NCI-H2196 (cell line): ENCODE data around the gene OR7C2.
"Not testable (repeated sequence)": the region's sequence is repeated elsewhere in the genome, so short reads cannot be mapped to it uniquely, and the experiment has no call there.

Source experiments
- DNase-seq: peaks from one replicate; lab custom pipeline; 2025; ENCODE audit not compliant: unreplicated experiment; lab: John Stamatoyannopoulos, UW

OR7C2 gene

GRCh38 chr19:14941189-14941588 is at the start of gene OR7C2:
OR7C2 (plus strand) TSS chr19:14941489; CDS start chr19:14941489, 0 bp downstream.
- no peak for DNase-seq

- no peak for DNase-seq
Observed at GRCh38 chr19:14901675-14902260, 39.5 kb upstream of the OR7C2 start.

GRCh38 chr19:14906711-14907110 is 34.6 kb upstream of the OR7C2 start:
- no peak for DNase-seq

- no peak for DNase-seq
Observed at GRCh38 chr19:14915116-14915515, 26.2 kb upstream of the OR7C2 start.

GRCh38 chr19:14916848-14917247 is 24.4 kb upstream of the OR7C2 start:
- no peak for DNase-seq

GRCh38 chr19:14933506-14933905 is 7.8 kb upstream of the OR7C2 start:
- no peak for DNase-seq

- DNase-seq: no peak
Observed at GRCh38 chr19:14940266-14940665, 1.0 kb upstream of the OR7C2 start.

- DNase-seq: no peak
Observed at GRCh38 chr19:14943601-14944000, 2.3 kb downstream of the OR7C2 start.

GRCh38 chr19:14944456-14944855 is 3.2 kb downstream of the OR7C2 start:
- no peak for DNase-seq

- DNase-seq: not testable (repeated sequence)
Observed at GRCh38 chr19:14949413-14949812, 8.1 kb downstream of the OR7C2 start.

- no peak for DNase-seq
Observed at GRCh38 chr19:14949876-14950275, 8.6 kb downstream of the OR7C2 start.

- DNase-seq: no peak
Observed at GRCh38 chr19:14950421-14950820, 9.1 kb downstream of the OR7C2 start.

- DNase-seq: no peak
Observed at GRCh38 chr19:14952767-14953166, 11.5 kb downstream of the OR7C2 start.

GRCh38 chr19:14954071-14954655 is 12.9 kb downstream of the OR7C2 start:
- no peak for DNase-seq

- DNase-seq: no peak
Observed at GRCh38 chr19:14957464-14957863, 16.2 kb downstream of the OR7C2 start.

GRCh38 chr19:14959263-14959662 is 18.0 kb downstream of the OR7C2 start:
- DNase-seq: no peak

- DNase-seq: no peak
Observed at GRCh38 chr19:14961956-14962685, 20.8 kb downstream of the OR7C2 start.

GRCh38 chr19:14968247-14968646 is 27.0 kb downstream of the OR7C2 start:
- DNase-seq: no peak

- no peak for DNase-seq
Observed at GRCh38 chr19:14971474-14971873, 30.2 kb downstream of the OR7C2 start.

GRCh38 chr19:14972676-14973075 is 31.4 kb downstream of the OR7C2 start:
- DNase-seq: no peak

- DNase-seq: no peak
Observed at GRCh38 chr19:14974488-14974887, 33.2 kb downstream of the OR7C2 start.

GRCh38 chr19:14977128-14977527 is 35.8 kb downstream of the OR7C2 start:
- no peak for DNase-seq
